Caco-2 (cell line): ENCODE results near the gene METTL25. TPM values are rescaled to one million over a fixed set of nuclear protein-coding genes. Genes with fewer than 3 reads are reported as not detected.
A peak's percentile ranks its signal among the peaks of the same experiment; 100 is the strongest.

Source experiments
- BruUV-seq: library from RNA; stranded (reverse); fragments of 400-500 nt; replicated peaks from 2 replicates; lab custom pipeline; 2021; lab: Mats Ljungman, UMichigan
- CTCF ChIA-PET: fragments of 300-600 bp; sonication (Branson Sonifier 250); formaldehyde crosslinking; loops from one replicate; lab custom pipeline; 2022; ENCODE audit warnings: antibody characterized with exemption; lab: Charles Lee
- POLR2A ChIA-PET: fragments of 300-600 bp; sonication (Branson Sonifier 250); formaldehyde crosslinking; loops from one replicate; lab custom pipeline; 2022; ENCODE audit warnings: antibody characterized with exemption; lab: Charles Lee
- DNase-seq, 2 experiments: peaks; one replicate each; pipeline versions ENCODE4 v3.0.0 to v3.0.0-alpha.2; 2020 to 2022
- H3K27me3 ChIP-seq: replicated peaks from 2 replicates; pipeline ENCODE4 v1.6.0; 2011; ENCODE audit warnings: low read length; ENCODE audit not compliant: control insufficient read depth, insufficient read depth
- H3K36me3 ChIP-seq: 2 replicates; pipeline ENCODE4 v1.5.1; 2011; ENCODE audit warnings: low read length; ENCODE audit not compliant: control insufficient read depth, insufficient read depth
- H3K4me1 ChIP-seq: fragments of 250-450 bp; sonication (Bioruptor Pico); 2 replicates; pipeline ENCODE4 v1.5.1; 2020; ENCODE audit warnings: mild to moderate bottlenecking
- H3K4me3 ChIP-seq: 2 replicates; pipeline ENCODE4 v1.5.1; 2011; ENCODE audit warnings: low read depth, mild to moderate bottlenecking, control low read depth, low read length
- H3K9me3 ChIP-seq: fragments of 250-450 bp; sonication (Bioruptor Pico); 2 replicates; pipeline ENCODE4 v1.5.1; 2020; ENCODE audit warnings: mild to moderate bottlenecking, moderate library complexity
- H3K27ac Mint-ChIP-seq: one replicate; pipeline ENCODE4 v1.8.0; 2022; ENCODE audit warnings: mixed read lengths; ENCODE audit not compliant: unreplicated experiment
- H3K27me3 Mint-ChIP-seq: one replicate; pipeline ENCODE4 v1.8.0; 2022; ENCODE audit warnings: mixed read lengths; ENCODE audit not compliant: insufficient read depth, unreplicated experiment
- H3K36me3 Mint-ChIP-seq: one replicate; pipeline ENCODE4 v1.8.0; 2022; ENCODE audit warnings: mild to moderate bottlenecking, mixed read lengths; ENCODE audit not compliant: insufficient read depth, unreplicated experiment
- H3K4me1 Mint-ChIP-seq: one replicate; pipeline ENCODE4 v1.8.0; 2022; ENCODE audit warnings: low read depth, mixed read lengths; ENCODE audit not compliant: unreplicated experiment
- H3K4me3 Mint-ChIP-seq: one replicate; pipeline ENCODE4 v1.8.0; 2022; ENCODE audit warnings: mild to moderate bottlenecking, moderate library complexity, mixed read lengths; ENCODE audit not compliant: unreplicated experiment
- H3K9me3 Mint-ChIP-seq: one replicate; pipeline ENCODE4 v1.8.0; 2022; ENCODE audit warnings: mixed read lengths; ENCODE audit not compliant: unreplicated experiment
- intact Hi-C: fragments of 100-400 bp; cut with micrococcal nuclease; formaldehyde crosslinking; loops from one replicate; pipeline ENCODE4 v1.10.0; 2022; ENCODE audit not compliant: unreplicated experiment
- total RNA-seq: library from RNA; stranded (reverse); gene quantifications from 2 replicates; pipeline ENCODE4 v1.2.3, GENCODE V29; 2022
- TF ChIP-seq, protein P1 (sequence below), 2 experiments: fragments of 200-600 bp in 1 of 2; IDR thresholded peaks; 1 replicate in 1 of 2; 2 replicates in 1 of 2; pipeline versions ENCODE4 v1.5.1 to v1.8.0; 2011 to 2022; ENCODE audit warnings: antibody characterized with exemption in 1 of 2, control low read depth in 1 of 2, inconsistent platforms in 1 of 2, low read depth in 1 of 2, low read length in 1 of 2, mild to moderate bottlenecking in 1 of 2, moderate library complexity in 1 of 2; ENCODE audit not compliant: insufficient read depth in 1 of 2, severe bottlenecking in 1 of 2, unreplicated experiment in 1 of 2

METTL25 gene
- total RNA-seq, 1 experiment from 2014 or later: 8.4 TPM

DNA sequence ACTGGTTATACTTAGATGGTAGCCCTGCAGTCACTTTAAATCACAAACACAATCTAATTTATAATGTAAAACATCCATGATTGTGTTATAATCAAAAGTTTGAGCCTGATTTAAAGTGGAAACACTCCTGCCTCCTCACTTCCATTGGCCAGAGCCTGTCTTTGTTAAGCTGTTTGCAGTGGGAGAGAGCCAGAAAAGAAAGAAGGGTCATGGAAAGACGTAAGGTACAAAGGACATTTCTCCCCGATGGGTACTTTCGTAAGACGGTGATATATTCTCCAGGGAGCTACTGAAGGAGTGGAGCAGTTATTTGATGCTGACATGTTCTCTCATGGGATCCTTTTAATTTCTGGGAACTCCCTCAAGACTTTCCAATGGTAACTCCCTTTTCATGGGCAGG lies 164.0 kb downstream of the METTL25 start:
- H3K27me3 ChIP-seq: no peaks in the 10 kb centered on the region
- TF ChIP-seq, protein P1, sequence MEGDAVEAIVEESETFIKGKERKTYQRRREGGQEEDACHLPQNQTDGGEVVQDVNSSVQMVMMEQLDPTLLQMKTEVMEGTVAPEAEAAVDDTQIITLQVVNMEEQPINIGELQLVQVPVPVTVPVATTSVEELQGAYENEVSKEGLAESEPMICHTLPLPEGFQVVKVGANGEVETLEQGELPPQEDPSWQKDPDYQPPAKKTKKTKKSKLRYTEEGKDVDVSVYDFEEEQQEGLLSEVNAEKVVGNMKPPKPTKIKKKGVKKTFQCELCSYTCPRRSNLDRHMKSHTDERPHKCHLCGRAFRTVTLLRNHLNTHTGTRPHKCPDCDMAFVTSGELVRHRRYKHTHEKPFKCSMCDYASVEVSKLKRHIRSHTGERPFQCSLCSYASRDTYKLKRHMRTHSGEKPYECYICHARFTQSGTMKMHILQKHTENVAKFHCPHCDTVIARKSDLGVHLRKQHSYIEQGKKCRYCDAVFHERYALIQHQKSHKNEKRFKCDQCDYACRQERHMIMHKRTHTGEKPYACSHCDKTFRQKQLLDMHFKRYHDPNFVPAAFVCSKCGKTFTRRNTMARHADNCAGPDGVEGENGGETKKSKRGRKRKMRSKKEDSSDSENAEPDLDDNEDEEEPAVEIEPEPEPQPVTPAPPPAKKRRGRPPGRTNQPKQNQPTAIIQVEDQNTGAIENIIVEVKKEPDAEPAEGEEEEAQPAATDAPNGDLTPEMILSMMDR (IDR thresholded peaks at IDR 0.05; ENCODE audit: insufficient read depth in 1 of 2, low read depth in 1 of 2, low read length in 1 of 2, severe bottlenecking in 1 of 2, unreplicated experiment in 1 of 2): no peak
- Mint-ChIP-seq H3K4me3 (no peak overlapping the region), H3K9me3 (no peaks in the 10 kb centered on the region), H3K4me1 (peaks cover 9% of the 10 kb centered on the region), H3K36me3 (no peaks in the 10 kb centered on the region), H3K27me3 (peaks cover 1% of the 10 kb centered on the region), H3K27ac (no peak overlapping the region)
- intact Hi-C loops: loop anchor here (10.0 kb wide), 1 partner anchor 1303 kb away; no protein-coding TSS in a partner anchor
- POLR2A ChIA-PET: no interaction called here
- DNase-seq: no peak
- no peaks in the 10 kb centered on the region for H3K36me3 ChIP-seq
- H3K9me3 ChIP-seq: no peaks in the 10 kb centered on the region
- no peak overlapping the region for H3K4me3 ChIP-seq
- H3K4me1 ChIP-seq: peaks cover 9% of the 10 kb centered on the region
- BruUV-seq: no TSS peak
- CTCF ChIA-PET: no interaction called here

DNA sequence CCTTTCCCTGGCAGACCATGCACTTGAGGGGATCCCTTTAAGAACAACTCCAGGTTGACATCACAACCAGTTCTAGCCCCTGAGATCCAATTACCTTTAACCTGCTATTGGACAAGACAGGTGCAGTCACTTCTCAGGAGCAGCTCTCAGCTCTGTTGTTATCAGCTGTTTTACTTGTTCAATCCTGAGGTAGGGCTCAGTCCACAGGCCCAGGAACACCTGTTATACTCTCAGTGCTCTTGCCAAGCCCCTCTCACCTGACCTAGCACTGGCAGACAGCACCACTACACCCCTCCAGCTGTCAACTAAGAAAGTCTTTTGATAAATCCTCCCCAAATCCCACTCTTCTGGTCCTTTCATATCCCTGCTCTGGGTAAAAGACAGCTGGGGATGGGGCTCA lies 164.4 kb downstream of the METTL25 start:
- CTCF ChIA-PET: no interaction called here
- H3K4me1 ChIP-seq: peaks cover 9% of the 10 kb centered on the region
- no peak overlapping the region for H3K27ac Mint-ChIP-seq
- no peaks in the 10 kb centered on the region for H3K9me3 ChIP-seq
- no peak overlapping the region for H3K4me3 ChIP-seq
- H3K4me3 Mint-ChIP-seq: no peak overlapping the region
- H3K4me1 Mint-ChIP-seq: peaks cover 9% of the 10 kb centered on the region
- no peaks in the 10 kb centered on the region for H3K27me3 ChIP-seq
- H3K27me3 Mint-ChIP-seq: peaks cover 2% of the 10 kb centered on the region
- intact Hi-C loops: loop anchor here (10.0 kb wide), 1 partner anchor 1302 kb away; no protein-coding TSS in a partner anchor
- H3K9me3 Mint-ChIP-seq: no peaks in the 10 kb centered on the region
- H3K36me3 Mint-ChIP-seq: no peaks in the 10 kb centered on the region
- POLR2A ChIA-PET: no interaction called here
- TF ChIP-seq, protein P1 (IDR thresholded peaks at IDR 0.05; ENCODE audit: insufficient read depth in 1 of 2, low read depth in 1 of 2, low read length in 1 of 2, severe bottlenecking in 1 of 2, unreplicated experiment in 1 of 2): no peak
- no TSS peak for BruUV-seq
- DNase-seq: no peak
- H3K36me3 ChIP-seq: no peaks in the 10 kb centered on the region

DNA sequence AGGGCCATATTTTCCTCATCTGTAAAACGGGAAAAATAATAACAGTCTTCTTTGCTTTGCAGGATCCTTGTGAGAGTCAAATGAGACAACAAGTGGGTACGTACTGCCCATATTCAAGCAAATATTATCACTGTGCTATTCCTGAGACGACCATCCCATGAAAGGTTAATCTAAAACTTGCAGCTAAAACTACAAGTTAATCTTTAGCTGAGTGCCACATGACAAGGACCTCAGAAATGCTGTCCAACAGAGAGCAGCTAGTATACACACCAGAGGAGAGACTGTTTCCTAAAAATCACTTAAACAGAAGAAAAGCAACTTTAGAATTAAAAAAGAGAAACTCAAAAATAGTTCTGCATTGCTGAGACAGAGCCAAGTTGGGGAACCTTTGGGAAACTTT lies 165.7 kb downstream of the METTL25 start:
- intact Hi-C loops: loop anchor here (10.0 kb wide), 1 partner anchor 1301 kb away; no protein-coding TSS in a partner anchor
- Histone ChIP-seq H3K27me3 (no peaks in the 10 kb centered on the region), H3K36me3 (no peaks in the 10 kb centered on the region), H3K4me3 (no peak overlapping the region), H3K4me1 (peaks cover 9% of the 10 kb centered on the region), H3K9me3 (no peaks in the 10 kb centered on the region)
- Mint-ChIP-seq H3K27ac (peak overlapping the region; percentile 29), H3K4me1 (peaks cover 9% of the 10 kb centered on the region), H3K36me3 (no peaks in the 10 kb centered on the region), H3K9me3 (no peaks in the 10 kb centered on the region), H3K4me3 (peak overlapping the region; percentile 44), H3K27me3 (peaks cover 2% of the 10 kb centered on the region)
- TF ChIP-seq, protein P1 (IDR thresholded peaks at IDR 0.05; ENCODE audit: insufficient read depth in 1 of 2, low read depth in 1 of 2, low read length in 1 of 2, severe bottlenecking in 1 of 2, unreplicated experiment in 1 of 2): no peak
- peak in 1 of 2 experiments; percentile 3 for DNase-seq
- ChIA-PET CTCF (interaction anchor here (0.6 kb wide), 1 partner anchor 578 kb away, joined by 6 read pairs; no protein-coding TSS in a partner anchor), POLR2A (no interaction called here)
- no TSS peak for BruUV-seq
